ENCODE measurements around the gene ILK. TPM values are rescaled to one million over a fixed set of nuclear protein-coding genes. Genes with fewer than 3 reads are reported as not detected.

The ILK gene
- total and polyA plus RNA-seq, 2 of the 13 experiments (the other 11 are each of a cell fraction or from before 2014, with no cell fraction given), result 70.3 to 108 TPM

DNA sequence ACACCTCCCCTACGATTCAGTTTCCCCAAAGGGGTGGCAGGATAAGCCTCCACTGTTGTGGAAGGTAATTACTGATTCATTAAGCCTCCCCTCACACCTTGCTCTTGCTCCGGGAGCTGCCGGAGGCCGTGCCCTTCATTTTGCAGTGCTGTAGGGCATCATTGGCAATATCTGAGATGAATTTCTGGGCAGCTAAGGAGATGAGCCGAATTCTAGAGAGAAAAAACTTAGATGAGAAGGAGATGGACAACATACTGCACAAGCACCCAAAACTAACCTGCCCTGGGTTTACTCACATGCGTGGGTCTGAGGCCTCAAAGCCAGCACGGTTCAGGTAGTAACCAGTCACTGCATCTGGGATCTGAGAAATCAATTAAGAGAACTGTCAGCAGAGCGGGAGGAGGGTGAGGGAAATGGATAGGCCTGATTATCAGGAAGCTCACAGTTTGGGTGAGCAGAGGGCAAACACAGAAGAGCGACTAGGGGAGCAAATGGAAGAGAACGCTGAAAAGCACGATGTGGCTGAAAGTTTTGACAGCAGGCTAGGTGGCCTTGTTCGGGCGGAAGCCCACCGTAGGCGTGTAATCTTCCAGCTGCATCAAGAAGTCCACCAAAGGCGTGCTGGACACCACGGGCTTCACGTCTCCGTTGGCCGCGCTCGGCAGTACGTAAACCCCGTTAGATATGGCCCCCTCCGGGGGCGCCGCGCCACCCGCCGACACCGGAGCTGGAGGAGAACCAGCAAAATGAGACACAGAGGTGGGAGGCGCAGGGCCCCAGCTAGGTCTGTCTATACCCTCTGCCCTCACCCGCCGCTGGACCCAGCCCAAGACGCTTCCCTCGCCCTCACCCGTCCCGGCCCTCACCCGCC lies 7.8 kb downstream of the ILK start:
- ATAC-seq (peak; percentile 4), FAIRE-seq (no peak), DNase-seq (ENCODE audit: low spot score) (no peak)
- intact Hi-C loops (cut with micrococcal nuclease; ENCODE audit: unreplicated experiment) (loop anchor here (5.0 kb wide), 1 partner anchor 129 kb away; the partner anchor contains the start of genes ARFIP2 and TIMM10B), in situ Hi-C loops (cut with HindIII; ENCODE audit: extremely low pct_ligation_motif_present, low pct_unique_long_range_greater_than_20kb) (no loop called here)
- H3K4me3 ChIP-seq (replicated peaks in 1 of 3; ENCODE audit: insufficient read depth in 1 of 3, low read depth in 2 of 3, low read length in 3 of 3), result peak overlapping the region; percentile 81 to 93 (median 86)
- peaks cover 16% of the 10 kb centered on the region for H3K79me2 ChIP-seq (ENCODE audit: insufficient read depth, low read length)
- ChIA-PET CTCF (ENCODE audit: low intra/inter-chr PET ratio, low total read pairs) (no interaction called here), POLR2A (interaction anchor here (0.6 to 3.1 kb wide), 9 partner anchors 7 to 221 kb away, joined by 3 to 24 read pairs (median 4); partner anchors contain the start of genes ARFIP2, ILK, MRPL17 and RRP8)
- WGBS (ENCODE audit: low lambda C conversion rate), result 52% methylated on average over 10 of the region's 39 CpGs
- no peak overlapping the region for H2AFZ ChIP-seq (ENCODE audit: low read length)
- peaks cover 24 to 52% of the 10 kb centered on the region in 2 experiments for H3K36me3 ChIP-seq (replicated peaks in 1 of 2; ENCODE audit: control insufficient read depth in 1 of 2, insufficient read depth in 2 of 2, low read length in 2 of 2)
- peaks cover 44% of the 10 kb centered on the region for H3K4me1 ChIP-seq (ENCODE audit: insufficient read depth, low read length)
- peak overlapping the region; percentile 96 for H3K4me2 ChIP-seq (ENCODE audit: low read depth, low read length)
- H4K20me1 ChIP-seq (ENCODE audit: insufficient read depth, low read length), result no peaks in the 10 kb centered on the region
- no peaks in the 10 kb centered on the region for H3K27me3 ChIP-seq (ENCODE audit: control insufficient read depth in 1 of 2, insufficient read depth in 2 of 2, low read length in 2 of 2)
- BruUV-seq (replicated peaks), result no TSS peak
- peak overlapping the region; percentile 96 for H3K9ac ChIP-seq (ENCODE audit: insufficient read depth, low read depth, low read length)
- no peaks in the 10 kb centered on the region for H3K9me3 ChIP-seq (ENCODE audit: low read length)
- peak overlapping the region; percentile 62 for H3K27ac ChIP-seq (ENCODE audit: extremely low read length, insufficient read depth, low read length)
- TF ChIP-seq SP5 (CRISPR knock-in tag; IDR thresholded peaks at IDR 0.05; ENCODE audit: borderline replicate concordance, low read depth), result no peak
- TF ChIP-seq, protein P1, sequence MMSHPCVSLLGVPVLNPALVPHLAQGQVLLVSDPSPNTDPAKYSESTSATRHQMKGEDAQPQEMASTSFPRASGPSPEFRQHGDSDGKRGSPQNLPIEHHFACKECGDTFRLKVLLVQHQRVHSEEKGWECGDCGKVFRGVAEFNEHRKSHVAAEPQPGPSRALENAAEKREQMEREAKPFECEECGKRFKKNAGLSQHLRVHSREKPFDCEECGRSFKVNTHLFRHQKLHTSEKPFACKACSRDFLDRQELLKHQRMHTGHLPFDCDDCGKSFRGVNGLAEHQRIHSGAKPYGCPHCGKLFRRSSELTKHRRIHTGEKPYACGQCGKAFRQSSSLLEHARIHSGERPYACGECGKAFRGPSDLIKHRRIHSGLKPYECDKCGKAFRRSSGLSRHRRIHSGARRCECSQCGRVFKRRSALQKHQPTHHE (CRISPR knock-in tag; IDR thresholded peaks at IDR 0.05; ENCODE audit: borderline replicate concordance), result 0 out of 2 replicates have a peak, but pooled peaks have one; percentile 3
- TF ChIP-seq HOXD1 (CRISPR knock-in tag; IDR thresholded peaks at IDR 0.05), result 0 out of 2 replicates have a peak, but pooled peaks have one; percentile 37
- TF ChIP-seq NKX3-1 (CRISPR knock-in tag; IDR thresholded peaks at IDR 0.05), result 0 out of 2 replicates have a peak, but pooled peaks have one; percentile 21
- TF ChIP-seq, protein P2, sequence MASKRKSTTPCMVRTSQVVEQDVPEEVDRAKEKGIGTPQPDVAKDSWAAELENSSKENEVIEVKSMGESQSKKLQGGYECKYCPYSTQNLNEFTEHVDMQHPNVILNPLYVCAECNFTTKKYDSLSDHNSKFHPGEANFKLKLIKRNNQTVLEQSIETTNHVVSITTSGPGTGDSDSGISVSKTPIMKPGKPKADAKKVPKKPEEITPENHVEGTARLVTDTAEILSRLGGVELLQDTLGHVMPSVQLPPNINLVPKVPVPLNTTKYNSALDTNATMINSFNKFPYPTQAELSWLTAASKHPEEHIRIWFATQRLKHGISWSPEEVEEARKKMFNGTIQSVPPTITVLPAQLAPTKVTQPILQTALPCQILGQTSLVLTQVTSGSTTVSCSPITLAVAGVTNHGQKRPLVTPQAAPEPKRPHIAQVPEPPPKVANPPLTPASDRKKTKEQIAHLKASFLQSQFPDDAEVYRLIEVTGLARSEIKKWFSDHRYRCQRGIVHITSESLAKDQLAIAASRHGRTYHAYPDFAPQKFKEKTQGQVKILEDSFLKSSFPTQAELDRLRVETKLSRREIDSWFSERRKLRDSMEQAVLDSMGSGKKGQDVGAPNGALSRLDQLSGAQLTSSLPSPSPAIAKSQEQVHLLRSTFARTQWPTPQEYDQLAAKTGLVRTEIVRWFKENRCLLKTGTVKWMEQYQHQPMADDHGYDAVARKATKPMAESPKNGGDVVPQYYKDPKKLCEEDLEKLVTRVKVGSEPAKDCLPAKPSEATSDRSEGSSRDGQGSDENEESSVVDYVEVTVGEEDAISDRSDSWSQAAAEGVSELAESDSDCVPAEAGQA (IDR thresholded peaks at IDR 0.05; ENCODE audit: low read depth), result no peak
- TF ChIP-seq, protein P2 (CRISPR knock-in tag; IDR thresholded peaks at IDR 0.05; ENCODE audit: borderline replicate concordance), result no peak
- TF ChIP-seq HES4 (CRISPR knock-in tag; IDR thresholded peaks at IDR 0.05; ENCODE audit: borderline replicate concordance), result peak; percentile 47; the same call in 1 of the 2 replicates
- peak; percentile 93 for TF ChIP-seq AGO2 (optimal IDR thresholded peaks at IDR 0.05; ENCODE audit: low read depth, low read length)
- TF ChIP-seq, protein P3, sequence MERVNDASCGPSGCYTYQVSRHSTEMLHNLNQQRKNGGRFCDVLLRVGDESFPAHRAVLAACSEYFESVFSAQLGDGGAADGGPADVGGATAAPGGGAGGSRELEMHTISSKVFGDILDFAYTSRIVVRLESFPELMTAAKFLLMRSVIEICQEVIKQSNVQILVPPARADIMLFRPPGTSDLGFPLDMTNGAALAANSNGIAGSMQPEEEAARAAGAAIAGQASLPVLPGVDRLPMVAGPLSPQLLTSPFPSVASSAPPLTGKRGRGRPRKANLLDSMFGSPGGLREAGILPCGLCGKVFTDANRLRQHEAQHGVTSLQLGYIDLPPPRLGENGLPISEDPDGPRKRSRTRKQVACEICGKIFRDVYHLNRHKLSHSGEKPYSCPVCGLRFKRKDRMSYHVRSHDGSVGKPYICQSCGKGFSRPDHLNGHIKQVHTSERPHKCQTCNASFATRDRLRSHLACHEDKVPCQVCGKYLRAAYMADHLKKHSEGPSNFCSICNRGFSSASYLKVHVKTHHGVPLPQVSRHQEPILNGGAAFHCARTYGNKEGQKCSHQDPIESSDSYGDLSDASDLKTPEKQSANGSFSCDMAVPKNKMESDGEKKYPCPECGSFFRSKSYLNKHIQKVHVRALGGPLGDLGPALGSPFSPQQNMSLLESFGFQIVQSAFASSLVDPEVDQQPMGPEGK (CRISPR knock-in tag; IDR thresholded peaks at IDR 0.05), result 0 out of 2 replicates have a peak, but pooled peaks have one; percentile 29
- 0 out of 2 replicates have a peak, but pooled peaks have one; percentile 7 for TF ChIP-seq ZNF343 (CRISPR knock-in tag; IDR thresholded peaks at IDR 0.05)
- 0 out of 2 replicates have a peak, but pooled peaks have one; percentile 11 for TF ChIP-seq ZNF17 (CRISPR knock-in tag; IDR thresholded peaks at IDR 0.05)
- 0 out of 2 replicates have a peak, but pooled peaks have one; percentile 20 for TF ChIP-seq ZNF263 (CRISPR knock-in tag; IDR thresholded peaks at IDR 0.05)
- TF ChIP-seq SAP130 (CRISPR knock-in tag; IDR thresholded peaks at IDR 0.05; ENCODE audit: low read depth), result 0 out of 2 replicates have a peak, but pooled peaks have one; percentile 9
- no peak for TF ChIP-seq ZNF430 (CRISPR knock-in tag; IDR thresholded peaks at IDR 0.05)
